ENCODE data around the gene ATP1B4. TPM values are rescaled to one million over a fixed set of nuclear protein-coding genes. Genes with fewer than 3 reads are reported as not detected.

Gene ATP1B4
- total RNA-seq, 4 donors from 2014 or later, result not detected

DNA sequence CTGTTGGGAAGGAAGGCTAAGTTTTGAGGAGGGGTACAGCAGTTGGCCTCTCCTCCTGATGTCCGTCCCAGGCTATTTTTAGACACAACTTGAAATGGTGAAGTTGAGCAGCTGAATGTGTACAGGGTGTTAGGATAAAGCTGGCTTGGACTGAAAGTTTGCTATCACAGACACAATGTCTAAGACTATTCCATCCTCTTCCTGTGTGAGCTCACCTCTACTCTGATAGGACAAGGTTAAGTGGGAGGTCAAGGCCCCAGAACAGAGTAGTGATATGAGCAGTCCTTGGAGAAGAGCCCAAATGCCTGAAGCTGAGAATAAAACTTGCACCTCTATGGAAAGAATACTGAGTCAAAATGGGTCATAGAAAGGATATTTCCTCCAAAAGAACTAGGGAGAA, 4.1 kb downstream of the ATP1B4 start:
- no peak for DNase-seq
- Histone ChIP-seq H3K4me1 (no peaks in the 10 kb centered on the region), H3K27me3 (no peaks in the 10 kb centered on the region), H3K9me3 (no peaks in the 10 kb centered on the region), H3K4me3 (no peak overlapping the region), H3K36me3 (no peaks in the 10 kb centered on the region), H3K27ac (no peak overlapping the region)
- TF ChIP-seq, protein P1, sequence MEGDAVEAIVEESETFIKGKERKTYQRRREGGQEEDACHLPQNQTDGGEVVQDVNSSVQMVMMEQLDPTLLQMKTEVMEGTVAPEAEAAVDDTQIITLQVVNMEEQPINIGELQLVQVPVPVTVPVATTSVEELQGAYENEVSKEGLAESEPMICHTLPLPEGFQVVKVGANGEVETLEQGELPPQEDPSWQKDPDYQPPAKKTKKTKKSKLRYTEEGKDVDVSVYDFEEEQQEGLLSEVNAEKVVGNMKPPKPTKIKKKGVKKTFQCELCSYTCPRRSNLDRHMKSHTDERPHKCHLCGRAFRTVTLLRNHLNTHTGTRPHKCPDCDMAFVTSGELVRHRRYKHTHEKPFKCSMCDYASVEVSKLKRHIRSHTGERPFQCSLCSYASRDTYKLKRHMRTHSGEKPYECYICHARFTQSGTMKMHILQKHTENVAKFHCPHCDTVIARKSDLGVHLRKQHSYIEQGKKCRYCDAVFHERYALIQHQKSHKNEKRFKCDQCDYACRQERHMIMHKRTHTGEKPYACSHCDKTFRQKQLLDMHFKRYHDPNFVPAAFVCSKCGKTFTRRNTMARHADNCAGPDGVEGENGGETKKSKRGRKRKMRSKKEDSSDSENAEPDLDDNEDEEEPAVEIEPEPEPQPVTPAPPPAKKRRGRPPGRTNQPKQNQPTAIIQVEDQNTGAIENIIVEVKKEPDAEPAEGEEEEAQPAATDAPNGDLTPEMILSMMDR (IDR thresholded peaks at IDR 0.05), result no peak
- TF ChIP-seq POLR2A (IDR thresholded peaks at IDR 0.05), result no peak

GRCh38 chrX:120366794-120367193, 4.9 kb downstream of the ATP1B4 start:
- DNase-seq, result no peak
- TF ChIP-seq, protein P1 (IDR thresholded peaks at IDR 0.05), result no peak
- no peak for TF ChIP-seq POLR2A (IDR thresholded peaks at IDR 0.05)

GRCh38 chrX:120367402-120368109, 5.7 kb downstream of the ATP1B4 start:
- TF ChIP-seq, protein P1 (IDR thresholded peaks at IDR 0.05), result no peak
- TF ChIP-seq POLR2A (IDR thresholded peaks at IDR 0.05), result no peak
- no peaks in the 10 kb centered on the region for H3K27me3 ChIP-seq
- H3K27ac ChIP-seq, result no peak overlapping the region
- no peaks in the 10 kb centered on the region for H3K36me3 ChIP-seq
- no peaks in the 10 kb centered on the region for H3K4me1 ChIP-seq
- no peak for DNase-seq
- H3K4me3 ChIP-seq, result no peak overlapping the region
- no peaks in the 10 kb centered on the region for H3K9me3 ChIP-seq

More at GRCh38 chrX:120366794-120367193, 4.9 kb downstream of the ATP1B4 start:
- H3K27ac ChIP-seq, result no peak overlapping the region
- no peaks in the 10 kb centered on the region for H3K4me1 ChIP-seq
- no peak overlapping the region for H3K4me3 ChIP-seq
- H3K36me3 ChIP-seq, result no peaks in the 10 kb centered on the region
- no peaks in the 10 kb centered on the region for H3K9me3 ChIP-seq
- H3K27me3 ChIP-seq, result no peaks in the 10 kb centered on the region

DNA sequence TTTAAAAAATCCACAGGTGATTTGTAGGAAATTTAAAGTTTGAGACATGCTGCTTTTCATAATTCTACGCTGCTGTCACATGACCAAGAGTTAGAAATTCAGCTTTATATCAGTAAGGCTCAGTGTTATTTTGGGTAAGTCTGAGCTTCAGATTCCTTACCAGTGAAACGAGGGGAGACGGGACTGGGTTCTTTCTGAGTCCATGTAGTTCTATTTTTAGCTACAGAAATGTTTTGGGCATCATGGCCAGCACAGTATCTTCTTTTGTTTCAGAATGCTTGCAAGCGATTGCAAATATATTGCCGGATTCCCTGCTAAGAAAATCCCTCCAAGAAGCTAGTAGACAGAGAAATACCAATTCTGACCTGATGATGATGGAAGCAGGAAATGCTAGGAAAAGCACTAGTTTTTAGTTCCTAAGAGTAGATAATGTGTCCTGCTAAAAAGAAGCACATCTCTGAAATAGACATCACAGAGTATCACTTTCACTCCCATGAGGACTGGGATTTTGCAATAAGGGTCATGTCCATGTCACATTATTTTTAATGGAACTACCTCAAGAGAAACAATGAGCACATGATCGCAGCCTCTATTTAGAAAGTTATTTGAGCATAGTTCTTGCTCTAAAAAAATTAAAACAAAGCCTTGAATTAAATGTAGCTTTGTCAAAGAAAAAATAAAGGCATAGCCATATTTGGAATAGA, 10.9 kb downstream of the ATP1B4 start:
- H3K27me3 ChIP-seq, result no peaks in the 10 kb centered on the region
- H3K9me3 ChIP-seq, result no peaks in the 10 kb centered on the region
- no peaks in the 10 kb centered on the region for H3K4me1 ChIP-seq
- DNase-seq, result no peak
- no peak overlapping the region for H3K4me3 ChIP-seq
- no peak overlapping the region for H3K27ac ChIP-seq
- H3K36me3 ChIP-seq, result no peaks in the 10 kb centered on the region
- TF ChIP-seq, protein P1 (IDR thresholded peaks at IDR 0.05), result no peak
- TF ChIP-seq POLR2A (IDR thresholded peaks at IDR 0.05), result no peak

DNA sequence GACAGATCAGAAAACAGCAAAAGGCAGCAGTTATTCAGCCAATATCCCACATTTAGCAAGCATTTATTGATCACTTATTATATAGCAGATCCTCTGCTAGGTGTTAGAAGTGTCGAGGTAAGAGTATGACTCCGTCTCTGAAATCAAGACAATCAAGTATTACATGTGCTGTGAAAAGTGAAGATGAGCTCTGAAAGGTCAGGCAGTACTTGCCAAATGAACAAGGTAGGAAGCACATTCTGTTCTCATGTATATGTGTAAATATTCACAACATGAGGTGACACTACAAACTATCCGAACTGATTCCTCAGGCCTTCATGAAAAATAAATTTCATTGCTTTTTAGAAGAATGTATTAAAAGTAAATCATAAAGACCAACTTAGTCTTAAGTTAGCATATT, 15.3 kb downstream of the ATP1B4 start:
- H3K9me3 ChIP-seq, result no peaks in the 10 kb centered on the region
- no peak overlapping the region for H3K4me3 ChIP-seq
- H3K4me1 ChIP-seq, result no peaks in the 10 kb centered on the region
- no peak overlapping the region for H3K27ac ChIP-seq
- H3K27me3 ChIP-seq, result no peaks in the 10 kb centered on the region
- no peak for DNase-seq
- no peaks in the 10 kb centered on the region for H3K36me3 ChIP-seq
- TF ChIP-seq POLR2A (IDR thresholded peaks at IDR 0.05), result no peak
- TF ChIP-seq, protein P1 (IDR thresholded peaks at IDR 0.05), result no peak

All from Peyer's patch (tissue), 4 donors.